Renal pelvis (tissue), 3 donors: ENCODE results near the gene CLEC4F. TPM values are rescaled to one million over a fixed set of nuclear protein-coding genes. Genes with fewer than 3 reads are reported as not detected.

Experiments used
- polyA plus RNA-seq, 3 donors: library from polyadenylated mRNA; unstranded; fragments of 120-200 nt; gene quantifications; one replicate each; pipeline ENCODE4 v1.2.1, GENCODE V29; 2013; ENCODE audit not compliant: insufficient read length in 3 of 3

The CLEC4F gene
- polyA plus RNA-seq, 3 donors: 0.06 to 0.09 TPM; not detected in 1

Other genes with a start within 250 kb of the CLEC4F start
- 1 to 10 TPM; 6.6 to 7.6 (median 7.0) TPM for gene ADD2, start 52.4 kb downstream of the CLEC4F start, polyA plus RNA-seq
- not detected for gene FIGLA, start 30.0 kb downstream of the CLEC4F start, polyA plus RNA-seq
- not detected for gene CD207, start 15.2 kb upstream of the CLEC4F start, polyA plus RNA-seq
- under 1 TPM; 0.50 to 0.73 (median 0.66) TPM for gene VAX2, start 80.0 kb upstream of the CLEC4F start, polyA plus RNA-seq
- 100 to 1,000 TPM in 1 of 3 donors, 10 to 100 TPM in 2; 78.2 to 108 (median 78.6) TPM for gene ATP6V1B1, start 115.3 kb upstream of the CLEC4F start, polyA plus RNA-seq
- gene ANKRD53, start 158.0 kb upstream of the CLEC4F start, polyA plus RNA-seq: 1 to 10 TPM in 1 of 3 donors, under 1 TPM in 2; 0.84 to 1.0 (median 0.89) TPM
- 10 to 100 TPM; 55.9 to 69.4 (median 56.7) TPM for gene TEX261, start 174.3 kb upstream of the CLEC4F start, polyA plus RNA-seq
- gene NAGK, start 248.0 kb upstream of the CLEC4F start, polyA plus RNA-seq: 100 to 1,000 TPM in 2 of 3 donors, 10 to 100 TPM in 1; 82.8 to 113 (median 103) TPM